Activated CD8-positive, alpha-beta memory T cell treated with anti-CD3 and anti-CD28 coated beads, Interleukin-2, amount 50 U/mL, for 1 hour (primary cell): ENCODE data around the gene RSBN1L.

Experiments
- DNase-seq: peaks from one replicate; pipeline ENCODE4 v3.0.0-alpha.2; 2020; ENCODE audit errors: extremely low read depth

The RSBN1L gene

GRCh38 chr7:77731716-77732115, 35.5 kb downstream of the RSBN1L start:
- DNase-seq, result no peak

GRCh38 chr7:77734659-77735421, 38.6 kb downstream of the RSBN1L start:
- DNase-seq, result no peak

- no peak for DNase-seq
Observed at GRCh38 chr7:77735457-77735856, 39.2 kb downstream of the RSBN1L start.

- no peak for DNase-seq
Observed at GRCh38 chr7:77736991-77737390, 40.7 kb downstream of the RSBN1L start.

- DNase-seq, result no peak
Observed at GRCh38 chr7:77738382-77738781, 42.1 kb downstream of the RSBN1L start.

GRCh38 chr7:77738871-77739270, 42.6 kb downstream of the RSBN1L start:
- no peak for DNase-seq

GRCh38 chr7:77740257-77740656, 44.0 kb downstream of the RSBN1L start:
- no peak for DNase-seq

- no peak for DNase-seq
Observed at GRCh38 chr7:77743518-77743917, 47.3 kb downstream of the RSBN1L start.

GRCh38 chr7:77745746-77746145, 49.5 kb downstream of the RSBN1L start:
- no peak for DNase-seq

- DNase-seq, result no peak
Observed at GRCh38 chr7:77746164-77746823, 50.0 kb downstream of the RSBN1L start.

GRCh38 chr7:77746824-77747165, 50.5 kb downstream of the RSBN1L start:
- DNase-seq, result no peak

GRCh38 chr7:77747178-77747577, 50.9 kb downstream of the RSBN1L start:
- DNase-seq, result no peak

- DNase-seq, result no peak
Observed at GRCh38 chr7:77747718-77748117, 51.5 kb downstream of the RSBN1L start.

- no peak for DNase-seq
Observed at GRCh38 chr7:77752016-77752415, 55.8 kb downstream of the RSBN1L start.

GRCh38 chr7:77753173-77753572, 56.9 kb downstream of the RSBN1L start:
- DNase-seq, result no peak

GRCh38 chr7:77757589-77757988, 61.3 kb downstream of the RSBN1L start:
- DNase-seq, result no peak

GRCh38 chr7:77759294-77759889, 63.1 kb downstream of the RSBN1L start:
- DNase-seq, result peak; percentile 51

GRCh38 chr7:77760809-77761453, 64.7 kb downstream of the RSBN1L start:
- DNase-seq, result no peak

- no peak for DNase-seq
Observed at GRCh38 chr7:77765481-77765880, 69.2 kb downstream of the RSBN1L start.

- no peak for DNase-seq
Observed at GRCh38 chr7:77765906-77766800, 69.9 kb downstream of the RSBN1L start.

- no peak for DNase-seq
Observed at GRCh38 chr7:77766801-77767605, 70.7 kb downstream of the RSBN1L start.
